WTC11 (cell line): Measurements from ENCODE around the gene PDE6H. TPM values are rescaled to one million over a fixed set of nuclear protein-coding genes. Genes with fewer than 3 reads are reported as not detected.

Experiments used
- ATAC-seq: fragments of 200-7000 bp; cut with Tn5 transposase; 2 replicates; pipeline ENCODE4 v1.10.0; 2021; ENCODE audit warnings: mild to moderate bottlenecking, moderate library complexity
- CTCF ChIA-PET: fragments of 300-600 bp; sonication (Branson Sonifier 250); formaldehyde crosslinking; loops from one replicate; lab custom pipeline; 2021; ENCODE audit warnings: antibody characterized with exemption; lab: Charles Lee
- POLR2A ChIA-PET: fragments of 350-600 bp; sonication (Branson Sonifier 250); formaldehyde crosslinking; loops from one replicate; lab custom pipeline; 2021; ENCODE audit warnings: antibody characterized with exemption; lab: Charles Lee
- DNase-seq: peaks from one replicate; pipeline ENCODE4 v3.0.0; 2021; ENCODE audit warnings: low spot score
- H3K27ac Mint-ChIP-seq: 2 replicates; pipeline ENCODE4 v1.8.0; 2021; ENCODE audit warnings: mixed read lengths
- H3K27me3 Mint-ChIP-seq: 2 replicates; pipeline ENCODE4 v1.8.0; 2021; ENCODE audit warnings: low read depth, mild to moderate bottlenecking, moderate library complexity, mixed read lengths
- H3K36me3 Mint-ChIP-seq: 2 replicates; pipeline ENCODE4 v1.8.0; 2021; ENCODE audit warnings: mixed read lengths
- H3K4me1 Mint-ChIP-seq: 2 replicates; pipeline ENCODE4 v1.8.0; 2022; ENCODE audit warnings: mixed read lengths
- H3K4me3 Mint-ChIP-seq: 2 replicates; pipeline ENCODE4 v1.8.0; 2021; ENCODE audit warnings: mild to moderate bottlenecking, moderate library complexity, mixed read lengths
- H3K9me3 Mint-ChIP-seq: 2 replicates; pipeline ENCODE4 v1.8.0; 2021; ENCODE audit warnings: mixed read lengths
- CBFB ChIP-seq: sonication (generic); formaldehyde crosslinking; IDR thresholded peaks from 2 replicates; pipeline ENCODE4 v1.8.1; 2022; ENCODE audit warnings: mild to moderate bottlenecking, low read depth, missing genetic modification reagents
- ELF4 ChIP-seq: sonication (generic); formaldehyde crosslinking; IDR thresholded peaks from 2 replicates; pipeline ENCODE4 v1.8.1; 2022; ENCODE audit warnings: low read depth, mild to moderate bottlenecking, moderate library complexity, missing genetic modification reagents
- FOXJ3 ChIP-seq: sonication (generic); formaldehyde crosslinking; IDR thresholded peaks from 2 replicates; pipeline ENCODE4 v1.9.0; 2021; ENCODE audit warnings: missing genetic modification reagents, mild to moderate bottlenecking, borderline replicate concordance
- HMGA2 ChIP-seq: fragments of 250-450 bp; sonication (Bioruptor Pico); IDR thresholded peaks from 2 replicates; pipeline ENCODE4 v1.4.0; 2021; ENCODE audit warnings: mild to moderate bottlenecking, moderate library complexity
- NFATC4 ChIP-seq: fragments of 250-450 bp; sonication (Bioruptor Pico); IDR thresholded peaks from 2 replicates; pipeline ENCODE4 v1.9.0; 2021; ENCODE audit warnings: mild to moderate bottlenecking
- TP53 ChIP-seq: sonication (generic); formaldehyde crosslinking; IDR thresholded peaks from 2 replicates; pipeline ENCODE4 v1.8.1; 2023; ENCODE audit warnings: mild to moderate bottlenecking, missing genetic modification reagents
- ZNF263 ChIP-seq: sonication (generic); formaldehyde crosslinking; IDR thresholded peaks from 2 replicates; pipeline ENCODE4 v1.8.1; 2022; ENCODE audit warnings: low read depth, mild to moderate bottlenecking, moderate library complexity, missing genetic modification reagents
- ZNF396 ChIP-seq: fragments of 250-450 bp; sonication (Bioruptor Pico); IDR thresholded peaks from 2 replicates; pipeline ENCODE4 v1.8.0; 2021; ENCODE audit warnings: mild to moderate bottlenecking, moderate library complexity, borderline replicate concordance
- ZNF423 ChIP-seq: fragments of 250-450 bp; sonication (Bioruptor Pico); IDR thresholded peaks from 2 replicates; pipeline ENCODE4 v2.1.2; 2022; ENCODE audit warnings: mild to moderate bottlenecking, moderate library complexity
- total RNA-seq: library from RNA; stranded (reverse); gene quantifications from 3 replicates; pipeline ENCODE4 v1.2.3, GENCODE V29; 2021
- TF ChIP-seq, protein P1 (sequence below): fragments of 250-450 bp; sonication (Bioruptor Pico); IDR thresholded peaks from 2 replicates; pipeline ENCODE4 v1.9.0; 2021; ENCODE audit warnings: mild to moderate bottlenecking
- TF ChIP-seq, protein P2 (sequence below): fragments of 250-450 bp; sonication (Bioruptor Pico); IDR thresholded peaks from 2 replicates; pipeline ENCODE4 v1.9.0; 2021; ENCODE audit warnings: mild to moderate bottlenecking
- TF ChIP-seq, protein P3 (sequence below): sonication (generic); formaldehyde crosslinking; IDR thresholded peaks from 2 replicates; pipeline ENCODE4 v1.8.0; 2023; ENCODE audit warnings: missing genetic modification reagents
- TF ChIP-seq, protein P4 (sequence below): sonication (generic); formaldehyde crosslinking; IDR thresholded peaks from 2 replicates; pipeline ENCODE4 v1.8.1; 2023; ENCODE audit warnings: mild to moderate bottlenecking, missing genetic modification reagents, moderate library complexity
- TF ChIP-seq, protein P5 (sequence below): sonication (generic); formaldehyde crosslinking; IDR thresholded peaks from 2 replicates; pipeline ENCODE4 v1.8.1; 2023; ENCODE audit warnings: mild to moderate bottlenecking, missing genetic modification reagents
- TF ChIP-seq, protein P6 (sequence below): fragments of 200-600 bp; IDR thresholded peaks from 2 replicates; pipeline ENCODE4 v1.8.0; 2022; ENCODE audit warnings: antibody characterized with exemption
- TF ChIP-seq, protein P7 (sequence below): sonication (generic); formaldehyde crosslinking; IDR thresholded peaks from 2 replicates; pipeline ENCODE4 v1.8.1; 2022; ENCODE audit warnings: low read depth, mild to moderate bottlenecking, moderate library complexity, missing genetic modification reagents, borderline replicate concordance
- TF ChIP-seq, protein P8 (sequence below): sonication (generic); formaldehyde crosslinking; conservative IDR thresholded peaks from 2 replicates; pipeline ENCODE4 v1.8.1; 2023; ENCODE audit warnings: mild to moderate bottlenecking, low read depth, missing genetic modification reagents, moderate library complexity
- TF ChIP-seq, protein P9 (sequence below): sonication (generic); formaldehyde crosslinking; conservative IDR thresholded peaks from 2 replicates; pipeline ENCODE4 v1.8.1; 2022; ENCODE audit warnings: mild to moderate bottlenecking, missing genetic modification reagents

Gene PDE6H
- total RNA-seq, 1 experiment from 2014 or later, result not detected

DNA sequence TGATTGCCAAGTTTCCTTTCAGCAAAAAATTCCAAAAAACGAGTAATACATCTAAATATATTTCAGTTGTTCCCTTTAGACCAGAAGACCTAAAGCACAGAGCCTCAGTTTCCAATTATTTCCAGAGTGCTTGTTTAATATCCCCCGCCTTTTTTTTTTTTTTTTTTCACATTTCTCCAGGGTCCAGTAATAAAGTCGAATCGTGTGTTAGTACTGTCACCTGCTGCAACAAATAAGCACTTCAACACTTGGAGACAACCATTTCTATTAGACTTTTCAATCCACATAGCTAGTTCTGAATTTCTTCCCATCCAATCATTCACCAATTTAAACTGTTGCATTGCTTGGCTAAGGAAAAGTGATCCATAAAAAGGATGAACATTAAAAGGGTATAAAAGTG lies 13.6 kb downstream of the PDE6H start (continued):
- TF ChIP-seq HMGA2 (no peak), NFATC4 (CRISPR knock-in tag) (no peak)
- TF ChIP-seq, protein P1, sequence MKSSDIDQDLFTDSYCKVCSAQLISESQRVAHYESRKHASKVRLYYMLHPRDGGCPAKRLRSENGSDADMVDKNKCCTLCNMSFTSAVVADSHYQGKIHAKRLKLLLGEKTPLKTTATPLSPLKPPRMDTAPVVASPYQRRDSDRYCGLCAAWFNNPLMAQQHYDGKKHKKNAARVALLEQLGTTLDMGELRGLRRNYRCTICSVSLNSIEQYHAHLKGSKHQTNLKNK (CRISPR knock-in tag), result no peak
- TF ChIP-seq, all 79 proteins: peak for 0

DNA sequence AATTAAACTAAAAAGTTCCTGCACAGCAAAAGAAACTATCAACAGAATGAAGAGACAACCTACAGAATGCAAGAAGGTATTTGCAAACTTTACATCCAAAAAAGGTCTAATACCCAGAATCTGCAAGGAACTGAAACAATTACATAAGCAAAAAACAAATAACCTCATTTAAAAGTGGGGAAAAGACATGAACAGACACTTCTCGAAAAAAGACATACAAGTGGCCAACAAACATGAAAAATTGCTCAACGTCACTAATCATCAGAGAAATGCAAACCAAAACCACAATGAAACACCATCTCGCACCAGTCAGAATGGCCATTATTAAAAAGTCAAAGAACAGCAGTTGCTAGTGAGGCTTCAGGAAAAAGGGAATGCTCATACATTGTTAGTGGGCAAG lies 15.2 kb downstream of the PDE6H start:
- no peak for ATAC-seq
- CTCF ChIA-PET, result no interaction called here
- H3K27ac Mint-ChIP-seq, result no peak overlapping the region
- TF ChIP-seq, protein P2, sequence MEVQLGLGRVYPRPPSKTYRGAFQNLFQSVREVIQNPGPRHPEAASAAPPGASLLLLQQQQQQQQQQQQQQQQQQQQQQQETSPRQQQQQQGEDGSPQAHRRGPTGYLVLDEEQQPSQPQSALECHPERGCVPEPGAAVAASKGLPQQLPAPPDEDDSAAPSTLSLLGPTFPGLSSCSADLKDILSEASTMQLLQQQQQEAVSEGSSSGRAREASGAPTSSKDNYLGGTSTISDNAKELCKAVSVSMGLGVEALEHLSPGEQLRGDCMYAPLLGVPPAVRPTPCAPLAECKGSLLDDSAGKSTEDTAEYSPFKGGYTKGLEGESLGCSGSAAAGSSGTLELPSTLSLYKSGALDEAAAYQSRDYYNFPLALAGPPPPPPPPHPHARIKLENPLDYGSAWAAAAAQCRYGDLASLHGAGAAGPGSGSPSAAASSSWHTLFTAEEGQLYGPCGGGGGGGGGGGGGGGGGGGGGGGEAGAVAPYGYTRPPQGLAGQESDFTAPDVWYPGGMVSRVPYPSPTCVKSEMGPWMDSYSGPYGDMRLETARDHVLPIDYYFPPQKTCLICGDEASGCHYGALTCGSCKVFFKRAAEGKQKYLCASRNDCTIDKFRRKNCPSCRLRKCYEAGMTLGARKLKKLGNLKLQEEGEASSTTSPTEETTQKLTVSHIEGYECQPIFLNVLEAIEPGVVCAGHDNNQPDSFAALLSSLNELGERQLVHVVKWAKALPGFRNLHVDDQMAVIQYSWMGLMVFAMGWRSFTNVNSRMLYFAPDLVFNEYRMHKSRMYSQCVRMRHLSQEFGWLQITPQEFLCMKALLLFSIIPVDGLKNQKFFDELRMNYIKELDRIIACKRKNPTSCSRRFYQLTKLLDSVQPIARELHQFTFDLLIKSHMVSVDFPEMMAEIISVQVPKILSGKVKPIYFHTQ (CRISPR knock-in tag), result no peak
- no peak for TF ChIP-seq HMGA2
- TF ChIP-seq TP53, result no peak
- no peak for TF ChIP-seq ZNF423
- TF ChIP-seq, protein P3, sequence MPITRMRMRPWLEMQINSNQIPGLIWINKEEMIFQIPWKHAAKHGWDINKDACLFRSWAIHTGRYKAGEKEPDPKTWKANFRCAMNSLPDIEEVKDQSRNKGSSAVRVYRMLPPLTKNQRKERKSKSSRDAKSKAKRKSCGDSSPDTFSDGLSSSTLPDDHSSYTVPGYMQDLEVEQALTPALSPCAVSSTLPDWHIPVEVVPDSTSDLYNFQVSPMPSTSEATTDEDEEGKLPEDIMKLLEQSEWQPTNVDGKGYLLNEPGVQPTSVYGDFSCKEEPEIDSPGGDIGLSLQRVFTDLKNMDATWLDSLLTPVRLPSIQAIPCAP (CRISPR knock-in tag), result no peak
- TF ChIP-seq, protein P4, sequence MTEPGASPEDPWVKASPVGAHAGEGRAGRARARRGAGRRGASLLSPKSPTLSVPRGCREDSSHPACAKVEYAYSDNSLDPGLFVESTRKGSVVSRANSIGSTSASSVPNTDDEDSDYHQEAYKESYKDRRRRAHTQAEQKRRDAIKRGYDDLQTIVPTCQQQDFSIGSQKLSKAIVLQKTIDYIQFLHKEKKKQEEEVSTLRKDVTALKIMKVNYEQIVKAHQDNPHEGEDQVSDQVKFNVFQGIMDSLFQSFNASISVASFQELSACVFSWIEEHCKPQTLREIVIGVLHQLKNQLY, result no peak
- no peak for TF ChIP-seq FOXJ3 (CRISPR knock-in tag)
- TF ChIP-seq, protein P5, sequence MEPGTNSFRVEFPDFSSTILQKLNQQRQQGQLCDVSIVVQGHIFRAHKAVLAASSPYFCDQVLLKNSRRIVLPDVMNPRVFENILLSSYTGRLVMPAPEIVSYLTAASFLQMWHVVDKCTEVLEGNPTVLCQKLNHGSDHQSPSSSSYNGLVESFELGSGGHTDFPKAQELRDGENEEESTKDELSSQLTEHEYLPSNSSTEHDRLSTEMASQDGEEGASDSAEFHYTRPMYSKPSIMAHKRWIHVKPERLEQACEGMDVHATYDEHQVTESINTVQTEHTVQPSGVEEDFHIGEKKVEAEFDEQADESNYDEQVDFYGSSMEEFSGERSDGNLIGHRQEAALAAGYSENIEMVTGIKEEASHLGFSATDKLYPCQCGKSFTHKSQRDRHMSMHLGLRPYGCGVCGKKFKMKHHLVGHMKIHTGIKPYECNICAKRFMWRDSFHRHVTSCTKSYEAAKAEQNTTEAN (CRISPR knock-in tag), result no peak
- TF ChIP-seq, protein P6, sequence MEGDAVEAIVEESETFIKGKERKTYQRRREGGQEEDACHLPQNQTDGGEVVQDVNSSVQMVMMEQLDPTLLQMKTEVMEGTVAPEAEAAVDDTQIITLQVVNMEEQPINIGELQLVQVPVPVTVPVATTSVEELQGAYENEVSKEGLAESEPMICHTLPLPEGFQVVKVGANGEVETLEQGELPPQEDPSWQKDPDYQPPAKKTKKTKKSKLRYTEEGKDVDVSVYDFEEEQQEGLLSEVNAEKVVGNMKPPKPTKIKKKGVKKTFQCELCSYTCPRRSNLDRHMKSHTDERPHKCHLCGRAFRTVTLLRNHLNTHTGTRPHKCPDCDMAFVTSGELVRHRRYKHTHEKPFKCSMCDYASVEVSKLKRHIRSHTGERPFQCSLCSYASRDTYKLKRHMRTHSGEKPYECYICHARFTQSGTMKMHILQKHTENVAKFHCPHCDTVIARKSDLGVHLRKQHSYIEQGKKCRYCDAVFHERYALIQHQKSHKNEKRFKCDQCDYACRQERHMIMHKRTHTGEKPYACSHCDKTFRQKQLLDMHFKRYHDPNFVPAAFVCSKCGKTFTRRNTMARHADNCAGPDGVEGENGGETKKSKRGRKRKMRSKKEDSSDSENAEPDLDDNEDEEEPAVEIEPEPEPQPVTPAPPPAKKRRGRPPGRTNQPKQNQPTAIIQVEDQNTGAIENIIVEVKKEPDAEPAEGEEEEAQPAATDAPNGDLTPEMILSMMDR, result no peak
- no peak for TF ChIP-seq ZNF396
- TF ChIP-seq, protein P7, sequence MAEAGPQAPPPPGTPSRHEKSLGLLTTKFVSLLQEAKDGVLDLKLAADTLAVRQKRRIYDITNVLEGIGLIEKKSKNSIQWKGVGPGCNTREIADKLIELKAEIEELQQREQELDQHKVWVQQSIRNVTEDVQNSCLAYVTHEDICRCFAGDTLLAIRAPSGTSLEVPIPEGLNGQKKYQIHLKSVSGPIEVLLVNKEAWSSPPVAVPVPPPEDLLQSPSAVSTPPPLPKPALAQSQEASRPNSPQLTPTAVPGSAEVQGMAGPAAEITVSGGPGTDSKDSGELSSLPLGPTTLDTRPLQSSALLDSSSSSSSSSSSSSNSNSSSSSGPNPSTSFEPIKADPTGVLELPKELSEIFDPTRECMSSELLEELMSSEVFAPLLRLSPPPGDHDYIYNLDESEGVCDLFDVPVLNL (CRISPR knock-in tag), result no peak
- TF ChIP-seq, protein P8, sequence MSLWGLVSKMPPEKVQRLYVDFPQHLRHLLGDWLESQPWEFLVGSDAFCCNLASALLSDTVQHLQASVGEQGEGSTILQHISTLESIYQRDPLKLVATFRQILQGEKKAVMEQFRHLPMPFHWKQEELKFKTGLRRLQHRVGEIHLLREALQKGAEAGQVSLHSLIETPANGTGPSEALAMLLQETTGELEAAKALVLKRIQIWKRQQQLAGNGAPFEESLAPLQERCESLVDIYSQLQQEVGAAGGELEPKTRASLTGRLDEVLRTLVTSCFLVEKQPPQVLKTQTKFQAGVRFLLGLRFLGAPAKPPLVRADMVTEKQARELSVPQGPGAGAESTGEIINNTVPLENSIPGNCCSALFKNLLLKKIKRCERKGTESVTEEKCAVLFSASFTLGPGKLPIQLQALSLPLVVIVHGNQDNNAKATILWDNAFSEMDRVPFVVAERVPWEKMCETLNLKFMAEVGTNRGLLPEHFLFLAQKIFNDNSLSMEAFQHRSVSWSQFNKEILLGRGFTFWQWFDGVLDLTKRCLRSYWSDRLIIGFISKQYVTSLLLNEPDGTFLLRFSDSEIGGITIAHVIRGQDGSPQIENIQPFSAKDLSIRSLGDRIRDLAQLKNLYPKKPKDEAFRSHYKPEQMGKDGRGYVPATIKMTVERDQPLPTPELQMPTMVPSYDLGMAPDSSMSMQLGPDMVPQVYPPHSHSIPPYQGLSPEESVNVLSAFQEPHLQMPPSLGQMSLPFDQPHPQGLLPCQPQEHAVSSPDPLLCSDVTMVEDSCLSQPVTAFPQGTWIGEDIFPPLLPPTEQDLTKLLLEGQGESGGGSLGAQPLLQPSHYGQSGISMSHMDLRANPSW, result no peak
- TF ChIP-seq, protein P1 (CRISPR knock-in tag), result no peak
- TF ChIP-seq ZNF263 (CRISPR knock-in tag), result no peak
- no peak for TF ChIP-seq ELF4
- TF ChIP-seq, protein P9, sequence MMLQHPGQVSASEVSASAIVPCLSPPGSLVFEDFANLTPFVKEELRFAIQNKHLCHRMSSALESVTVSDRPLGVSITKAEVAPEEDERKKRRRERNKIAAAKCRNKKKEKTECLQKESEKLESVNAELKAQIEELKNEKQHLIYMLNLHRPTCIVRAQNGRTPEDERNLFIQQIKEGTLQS (CRISPR knock-in tag), result no peak
- no peak for TF ChIP-seq CBFB (CRISPR knock-in tag)

More for the DNA sequence above, 15.2 kb downstream of the PDE6H start:
- DNase-seq, result no peak
- Mint-ChIP-seq H3K9me3 (peaks cover 12% of the 10 kb centered on the region), H3K4me1 (0 out of 2 replicates have a peak, but pooled peaks cover 2% of the 10 kb centered on the region), H3K36me3 (no peaks in the 10 kb centered on the region), H3K4me3 (no peak overlapping the region), H3K27me3 (no peaks in the 10 kb centered on the region)
- POLR2A ChIA-PET, result no interaction called here
